ENCODE results near the gene ATP10A. TPM values are rescaled to one million over a fixed set of nuclear protein-coding genes. Genes with fewer than 3 reads are reported as not detected.
"Not testable (repeated sequence)": the region's sequence is repeated elsewhere in the genome, so short reads cannot be mapped to it uniquely, and the experiment has no call there.

ATP10A gene
- total and polyA plus RNA-seq, 12 donors, result 0.67 to 31.8 (median 16.1) TPM

- H3K4me3 ChIP-seq, result peak overlapping the region in 1 of 4 donors; percentile 76
- H3K9me3 ChIP-seq (replicated peaks in 1 of 3), result no peaks in the 10 kb centered on the region
- no peak for TF ChIP-seq CTCF (IDR thresholded peaks at IDR 0.05)
- TF ChIP-seq POLR2A (IDR thresholded peaks at IDR 0.05), result no peak
- H3K36me3 ChIP-seq (replicated peaks in 1 of 2), result no peaks in the 10 kb centered on the region
- 50 to 62% (median 54%) methylated on average over 8 to 13 of the region's 13 CpGs for WGBS, 4 donors
- intact Hi-C loops (cut with DNase I), result no loop called here
- DNase-seq, result no peak
- peaks cover 0 to 4% of the 10 kb centered on the region in 2 donors for H3K4me1 ChIP-seq (replicated peaks in 1 of 2)
- peak overlapping the region in 1 of 5 donors; percentile 75 for H3K27ac ChIP-seq
- H3K27me3 ChIP-seq, result peaks cover 8% of the 10 kb centered on the region
These were observed 4.0 kb downstream of the ATP10A start for GRCh38 chr15:25858952-25859760.

- H3K27ac ChIP-seq; DNase-seq; H3K4me1 ChIP-seq (replicated peaks in 1 of 2); intact Hi-C loops (cut with DNase I); H3K4me3 ChIP-seq; H3K27me3 ChIP-seq; H3K9me3 ChIP-seq (replicated peaks in 1 of 3); H3K36me3 ChIP-seq (replicated peaks in 1 of 2): not testable (repeated sequence)
- 65 to 75% (median 71%) methylated on average over 5 of the region's 5 CpGs for WGBS, 4 donors
These were observed 7.1 kb downstream of the ATP10A start for GRCh38 chr15:25856059-25856458.

- TF ChIP-seq POLR2A (IDR thresholded peaks at IDR 0.05) (no peak), CTCF (IDR thresholded peaks at IDR 0.05) (no peak)
- Histone ChIP-seq H3K4me1 (replicated peaks in 1 of 2) (peaks cover 10 to 25% of the 10 kb centered on the region in 2 donors), H3K4me3 (no peak overlapping the region), H3K27me3 (no peaks in the 10 kb centered on the region), H3K27ac (peak overlapping the region in 2 of 5 donors; percentile 15 to 56), H3K9me3 (replicated peaks in 1 of 3) (no peaks in the 10 kb centered on the region), H3K36me3 (replicated peaks in 1 of 2) (no peaks in the 10 kb centered on the region)
- intact Hi-C loops (cut with DNase I), result no loop called here
- no peak for DNase-seq
- 19 to 31% (median 27%) methylated on average over 4 of the region's 4 CpGs for WGBS, 4 donors
These were observed 10.2 kb downstream of the ATP10A start for GRCh38 chr15:25852661-25853524.

- Histone ChIP-seq H3K27ac (peak overlapping the region in 1 of 5 donors; percentile 56), H3K9me3 (replicated peaks in 1 of 3) (no peaks in the 10 kb centered on the region), H3K4me1 (replicated peaks in 1 of 2) (peaks cover 10 to 25% of the 10 kb centered on the region in 2 donors), H3K36me3 (replicated peaks in 1 of 2) (no peaks in the 10 kb centered on the region), H3K27me3 (no peaks in the 10 kb centered on the region), H3K4me3 (no peak overlapping the region)
- TF ChIP-seq POLR2A (IDR thresholded peaks at IDR 0.05), result no peak
- TF ChIP-seq CTCF (IDR thresholded peaks at IDR 0.05), result no peak
- no peak for DNase-seq
- intact Hi-C loops (cut with DNase I), result no loop called here
These were observed 11.1 kb downstream of the ATP10A start for GRCh38 chr15:25852027-25852426.

All from adrenal gland (tissue), 12 donors.